Adipose tissue (tissue), 3 donors: ENCODE data around the gene TBC1D10A. TPM values are rescaled to one million over a fixed set of nuclear protein-coding genes. Genes with fewer than 3 reads are reported as not detected.

ENCODE experiments used
- H3K27ac ChIP-seq: one replicate; pipeline ENCODE4 v1.5.1; 2013; ENCODE audit warnings: low read depth, low read length
- WGBS, 3 donors: extraction: QIAGEN DNeasy Blood & Tissue Kit; methylation state at CpG; one replicate each; pipeline ENCODE4 v1.1.7; 2013; 5-methylcytosine and 5-hydroxymethylcytosine counted together
- polyA plus RNA-seq, 3 donors: library from polyadenylated mRNA; stranded (reverse); fragments of 200-250 nt; gene quantifications; one replicate each; pipeline ENCODE4 v1.2.3, GENCODE V29; 2013
- donor health status: healthy with polysubstance abuse.
- donor health status: Bipolar disorder and iron deficiency.
- donor health status: healthy.

The TBC1D10A gene
- polyA plus RNA-seq, 3 donors, result 10.8 to 33.3 (median 17.8) TPM

DNA sequence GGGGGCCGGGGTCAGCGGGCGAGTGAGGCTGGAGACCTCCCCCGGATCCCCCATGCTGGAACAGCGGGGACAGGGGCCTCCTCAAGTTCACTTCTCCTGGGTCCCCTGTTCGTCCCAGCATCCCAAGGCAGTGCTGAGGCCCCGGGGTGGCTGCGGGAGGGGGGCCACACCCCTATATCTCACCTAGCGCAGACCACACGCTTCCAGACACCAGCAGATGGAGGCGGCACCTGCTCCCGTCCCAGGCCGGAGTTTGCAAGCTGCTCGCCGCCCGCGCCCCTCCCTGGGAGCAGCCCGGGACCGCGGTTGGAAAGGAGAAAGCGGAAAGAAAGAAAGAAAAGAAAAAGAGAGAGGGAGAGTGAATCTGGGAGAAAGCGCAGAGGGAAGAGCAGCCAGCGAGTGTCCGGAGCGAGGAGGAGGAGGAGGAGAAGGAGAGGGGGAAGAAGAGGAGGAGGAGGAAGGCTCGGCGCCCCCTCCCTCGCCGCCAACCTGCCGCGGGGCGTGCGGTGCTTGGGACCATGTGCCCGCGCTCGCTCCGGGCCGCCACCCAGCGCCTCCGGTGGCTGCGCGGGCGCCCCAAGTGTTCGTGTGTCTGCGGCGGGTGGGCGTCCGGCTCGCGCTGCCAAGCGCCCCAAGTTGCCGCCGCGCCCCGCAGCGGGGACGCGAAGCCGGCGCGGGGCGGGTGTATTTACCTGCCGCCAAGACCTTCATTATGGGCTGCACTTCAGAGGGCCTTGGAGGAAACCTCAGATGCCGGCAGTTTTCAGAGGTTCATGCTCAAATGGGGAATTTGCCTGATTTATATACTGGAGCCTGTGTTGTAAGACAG lies 80.5 kb downstream of the TBC1D10A start, which contains the start of gene LIF:
Gene LIF, minus strand, starts transcription at position 775 of the 829 bp plus-strand sequence. Its CDS starts 64 bp downstream, at position 711.
- 1 to 2% (median 2%) methylated on average over 36 to 63 of the region's 64 CpGs for whole genome bisulfite sequencing, 3 donors
- H3K27ac ChIP-seq, result no peak within 1 kb of the TSS

DNA sequence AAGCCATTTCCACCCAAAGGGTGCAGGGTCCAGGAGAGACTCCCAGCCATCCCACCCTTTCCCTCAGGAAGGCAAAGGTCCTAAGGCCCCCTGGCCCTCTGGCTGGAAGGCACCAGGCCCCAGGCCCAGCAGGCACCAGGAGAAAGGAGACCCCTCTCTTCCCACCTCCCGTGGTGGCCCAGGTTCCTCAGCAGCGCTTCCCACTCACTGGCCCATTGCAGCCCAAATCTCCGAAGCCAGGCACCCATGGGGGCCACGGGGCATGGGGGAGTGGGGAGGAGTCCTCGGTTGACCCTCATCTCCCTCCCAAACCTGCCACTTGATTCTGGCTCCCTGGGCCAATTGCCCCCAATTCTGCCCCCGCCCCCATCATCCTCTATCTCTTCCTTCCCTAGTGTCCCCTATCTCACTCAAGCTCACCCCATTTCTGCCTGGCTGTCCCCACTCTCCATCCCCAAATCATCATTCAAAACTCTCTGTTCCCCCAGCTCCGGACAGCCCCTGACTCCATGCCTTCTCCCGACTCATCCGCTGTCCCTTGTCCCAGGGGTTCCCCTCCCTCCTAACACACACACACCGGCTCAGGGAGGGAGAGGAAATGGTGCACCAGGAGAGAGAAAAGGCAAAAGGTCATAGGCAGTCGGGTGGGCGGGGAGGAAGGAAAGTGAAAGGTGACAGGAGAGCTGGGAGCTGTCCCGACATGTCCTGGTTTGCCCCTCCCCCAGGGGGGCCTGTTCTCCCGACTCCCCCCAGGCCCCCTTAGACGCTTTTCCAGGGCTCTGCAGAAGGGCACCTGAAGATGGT lies 81.4 kb downstream of the TBC1D10A start:
- H3K27ac ChIP-seq, result no peak overlapping the region
- WGBS, 3 donors, result 58 to 71% (median 61%) methylated on average over 11 to 15 of the region's 15 CpGs

DNA sequence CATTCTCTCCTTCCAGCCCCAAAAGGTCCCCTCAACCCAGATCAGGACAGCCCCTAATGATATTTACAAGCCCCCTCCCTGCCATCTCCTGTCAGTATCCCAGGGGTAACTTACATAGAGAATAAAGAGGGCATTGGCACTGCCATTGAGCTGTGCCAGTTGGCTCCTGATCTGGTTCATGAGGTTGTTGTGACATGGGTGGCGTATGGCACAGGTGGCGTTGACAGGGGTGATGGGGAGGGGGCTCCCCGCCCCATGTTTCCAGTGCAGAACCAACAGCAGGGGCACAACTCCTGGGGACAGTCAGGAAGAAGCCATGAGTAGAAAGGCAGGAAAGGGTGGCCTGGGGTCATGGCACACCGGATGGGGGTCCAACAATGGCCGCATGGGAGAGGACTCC lies 82.1 kb downstream of the TBC1D10A start:
- no peak overlapping the region for H3K27ac ChIP-seq

DNA sequence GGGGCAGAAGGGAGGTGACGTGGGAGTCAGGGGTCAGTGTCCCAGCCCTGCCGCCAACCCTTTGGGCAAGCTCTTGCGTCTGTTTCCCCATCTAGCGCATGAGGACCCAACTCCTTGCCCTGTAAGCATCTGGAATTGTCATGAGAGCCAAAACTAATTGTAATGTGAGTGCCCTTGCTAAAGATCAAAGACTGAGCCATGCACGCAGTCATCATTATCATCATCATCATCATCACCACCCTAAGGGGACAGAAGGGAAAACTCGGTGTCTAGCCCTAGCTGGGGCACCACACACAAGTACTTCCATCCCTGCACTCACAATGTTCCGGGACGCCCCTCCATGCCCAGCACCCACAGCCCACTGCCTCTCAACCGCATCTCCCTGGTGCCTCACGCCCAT lies 82.7 kb downstream of the TBC1D10A start:
- WGBS, 3 donors, result 92 to 96% (median 93%) methylated on average over 10 of the region's 10 CpGs
- H3K27ac ChIP-seq, result no peak overlapping the region

More for the DNA sequence above, 82.1 kb downstream of the TBC1D10A start:
- WGBS, 3 donors, result 85 to 95% (median 87%) methylated on average over 5 of the region's 5 CpGs

DNA sequence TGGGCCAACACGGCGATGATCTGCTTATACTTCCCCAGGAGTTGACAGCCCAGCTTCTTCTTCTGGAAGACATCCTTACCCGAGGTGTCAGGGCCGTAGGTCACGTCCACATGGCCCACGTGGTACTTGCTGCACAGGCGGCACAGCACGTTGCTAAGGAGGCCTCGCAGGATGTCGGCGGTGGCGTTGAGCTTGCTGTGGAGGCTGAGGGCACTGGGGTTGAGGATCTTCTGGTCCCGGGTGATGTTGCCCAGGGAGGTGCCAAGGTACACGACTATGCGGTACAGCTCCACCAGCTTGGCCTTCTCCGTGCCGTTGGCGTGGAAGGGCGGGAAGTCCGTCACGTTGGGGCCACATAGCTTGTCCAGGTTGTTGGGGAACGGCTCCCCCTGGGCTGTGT lies 83.1 kb downstream of the TBC1D10A start:
- 94 to 96% (median 95%) methylated on average over 22 of the region's 22 CpGs for WGBS, 3 donors

More for the DNA sequence above, 83.1 kb downstream of the TBC1D10A start:
- no peak overlapping the region for H3K27ac ChIP-seq

Other genes starting within 250 kb of the TBC1D10A start
- under 1 TPM in 2 of 3 donors, not detected in 1; 0.03 to 0.22 TPM for gene HORMAD2, start 246.5 kb downstream of the TBC1D10A start, polyA plus RNA-seq
- gene LIF, start 80.2 kb downstream of the TBC1D10A start, polyA plus RNA-seq, result 100 to 1,000 TPM in 1 of 3 donors, 1 to 10 TPM in 1, under 1 TPM in 1; 0.60 to 117 (median 4.5) TPM
- 10 to 100 TPM in 1 of 3 donors, 1 to 10 TPM in 1, under 1 TPM in 1; 0.45 to 14.7 (median 7.7) TPM for gene OSM, start 60.1 kb downstream of the TBC1D10A start, polyA plus RNA-seq
- gene CASTOR1, start 37.4 kb downstream of the TBC1D10A start, polyA plus RNA-seq, result 10 to 100 TPM in 2 of 3 donors, 1 to 10 TPM in 1; 8.7 to 27.3 (median 19.3) TPM
- 10 to 100 TPM; 22.8 to 34.7 (median 24.9) TPM for gene SF3A1, start 30.0 kb upstream of the TBC1D10A start, polyA plus RNA-seq
- gene CCDC157, start 30.1 kb upstream of the TBC1D10A start, polyA plus RNA-seq, result 1 to 10 TPM; 1.3 to 1.5 (median 1.5) TPM
- gene RNF215, start 60.5 kb upstream of the TBC1D10A start, polyA plus RNA-seq, result 10 to 100 TPM in 2 of 3 donors, 1 to 10 TPM in 1; 6.7 to 11.2 (median 11.1) TPM
- 1 to 10 TPM; 2.7 to 3.8 (median 3.6) TPM for gene SEC14L2, start 70.1 kb upstream of the TBC1D10A start, polyA plus RNA-seq
- 10 to 100 TPM; 12.7 to 20.4 (median 20.4) TPM for gene MTFP1, start 98.8 kb upstream of the TBC1D10A start, polyA plus RNA-seq
- not detected for gene SEC14L3, start 145.1 kb upstream of the TBC1D10A start, polyA plus RNA-seq
- gene SEC14L4, start 178.8 kb upstream of the TBC1D10A start, polyA plus RNA-seq, result under 1 TPM in 2 of 3 donors, not detected in 1; 0.04 to 0.05 TPM
- gene SEC14L6, start 219.8 kb upstream of the TBC1D10A start, polyA plus RNA-seq, result 1 to 10 TPM in 1 of 3 donors, under 1 TPM in 2; 0.11 to 1.3 (median 0.37) TPM
- 1 to 10 TPM in 1 of 3 donors, under 1 TPM in 2; 0.34 to 4.5 (median 0.58) TPM for gene GAL3ST1, start 247.7 kb upstream of the TBC1D10A start, polyA plus RNA-seq